Measurements from ENCODE around the gene RNF26.

The RNF26 gene

DNA sequence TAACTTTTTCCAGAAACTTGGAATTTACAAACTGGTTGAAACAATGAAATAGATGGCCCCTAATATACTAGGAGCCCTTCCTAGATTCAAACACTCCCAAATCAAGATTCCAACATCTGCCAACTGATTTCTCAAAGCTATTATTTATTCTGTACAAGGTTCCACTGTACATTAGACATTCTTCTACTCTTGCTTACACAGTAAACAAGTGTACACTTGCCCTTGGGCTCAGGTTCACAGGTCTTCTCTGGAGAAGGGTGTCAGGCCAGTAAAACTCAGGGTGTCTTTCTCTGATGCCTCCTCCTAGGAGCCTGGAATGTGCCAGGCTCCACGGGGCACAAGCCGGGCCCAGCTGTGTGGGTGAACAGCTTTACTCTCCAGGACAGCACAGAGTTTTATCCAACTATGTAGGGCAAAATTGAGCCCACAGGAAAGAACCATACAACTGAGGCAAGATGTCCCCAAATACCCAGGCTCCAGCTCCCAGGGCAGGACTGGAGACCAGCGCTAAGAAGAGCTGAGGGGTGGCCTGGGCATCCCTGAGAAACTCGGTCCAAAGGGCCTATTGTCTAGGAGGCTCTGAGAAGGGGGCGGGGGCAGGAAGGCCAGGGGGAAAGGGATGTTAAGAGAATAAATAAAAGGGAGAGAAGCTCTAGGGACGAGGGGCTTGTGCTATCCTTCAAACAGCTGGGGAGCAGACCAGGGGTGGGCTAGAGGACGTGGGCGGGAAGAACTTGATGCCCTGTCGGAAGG is 20.9 kb downstream of the RNF26 start:
- DNase-seq (ENCODE audit: low read depth), result no peak

DNA sequence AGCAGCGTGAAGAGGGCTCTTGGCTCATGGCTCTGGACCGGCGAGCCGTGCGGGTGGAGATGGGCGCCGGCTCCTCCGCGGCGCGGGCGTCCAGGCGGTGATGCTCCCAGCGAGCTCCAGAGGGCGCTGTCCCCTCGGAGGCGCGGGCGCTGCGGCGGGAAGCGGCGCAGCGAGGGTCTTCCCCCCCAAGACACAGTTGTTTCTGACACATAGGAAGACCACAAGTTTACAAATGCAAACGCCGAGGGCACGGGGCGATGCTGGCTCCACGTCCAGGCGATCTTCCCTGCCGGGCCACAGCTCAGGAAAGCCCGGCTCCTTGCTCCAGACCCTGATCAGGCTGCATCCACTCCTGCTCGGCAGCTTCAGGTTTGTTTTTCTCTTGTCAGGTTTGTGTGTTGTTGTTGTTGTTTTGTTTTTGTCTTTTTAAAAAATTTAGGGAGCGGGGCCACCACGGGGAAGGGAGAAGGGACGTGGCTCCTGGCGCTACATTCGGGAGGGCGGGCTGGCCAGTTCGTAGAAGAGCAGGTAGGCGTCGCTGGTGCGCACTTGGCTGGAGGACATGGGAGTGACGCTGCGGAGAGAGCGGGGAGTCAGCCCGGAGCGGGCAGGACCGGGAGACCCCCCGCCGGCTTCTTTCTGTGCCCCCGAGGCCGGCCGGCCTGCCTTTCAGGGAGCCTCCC is 22.2 kb downstream of the RNF26 start:
- DNase-seq (ENCODE audit: low read depth), result peak; percentile 56

DNA sequence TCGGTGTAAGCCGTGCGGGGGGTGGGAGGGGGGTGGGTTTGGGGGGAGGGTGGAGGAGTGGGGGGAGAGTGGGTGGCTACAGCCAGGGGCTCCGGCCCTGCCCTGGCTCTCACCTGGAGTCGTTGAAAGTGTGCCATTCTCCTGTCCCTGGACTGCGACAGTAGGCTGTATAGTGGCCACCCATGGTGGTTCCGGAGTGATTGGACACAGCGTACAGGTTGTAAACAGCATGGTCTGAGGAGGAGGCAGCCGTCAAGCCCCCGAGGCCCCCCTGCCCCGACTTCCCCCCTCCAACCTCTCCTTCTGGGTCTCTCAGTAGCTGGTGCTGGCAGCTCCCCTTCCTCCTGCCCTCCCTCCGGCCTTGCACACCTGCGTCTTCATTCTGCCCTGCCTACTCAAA is 22.7 kb downstream of the RNF26 start:
- no peak for DNase-seq (ENCODE audit: low read depth)

DNA sequence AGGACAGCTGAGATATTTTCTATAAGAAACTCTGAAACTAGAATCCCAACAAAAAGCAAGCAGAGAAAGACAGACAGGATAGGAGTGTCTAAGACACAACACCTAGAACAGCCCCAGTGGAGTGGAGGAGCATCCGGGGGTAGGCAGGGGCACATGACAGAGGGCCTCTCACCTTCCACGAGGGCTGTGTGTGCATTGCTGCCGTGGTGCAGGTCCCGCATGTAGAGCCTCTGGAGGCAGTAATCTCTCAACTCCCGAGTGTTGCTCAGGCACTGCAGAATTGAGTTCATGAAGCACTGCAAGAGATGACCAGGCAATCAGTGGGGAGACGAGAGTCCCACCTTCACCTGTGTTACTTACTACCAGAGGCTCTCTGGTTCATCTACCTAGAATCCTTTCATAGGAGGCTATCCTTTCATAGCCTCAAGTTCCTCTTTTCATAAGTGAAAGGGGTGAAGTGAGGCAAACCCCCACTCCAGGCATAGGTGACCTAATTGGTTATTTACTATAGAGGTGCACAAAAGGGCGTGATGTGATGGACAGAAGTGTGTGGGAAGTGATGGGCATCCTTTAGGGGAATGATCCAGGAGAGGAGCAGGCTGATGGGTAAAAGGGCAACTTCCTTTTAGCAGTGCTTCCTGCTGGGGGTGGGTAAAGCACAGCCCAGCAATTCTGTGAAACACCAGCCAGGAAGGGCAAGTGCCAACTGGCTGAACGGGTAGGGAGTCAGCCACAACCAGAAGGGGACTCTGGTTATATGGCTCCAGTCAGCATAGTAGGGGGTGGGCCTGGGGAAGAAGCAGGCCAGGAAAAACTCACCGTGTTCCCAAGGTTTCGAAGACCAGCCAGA is 25.3 kb downstream of the RNF26 start:
- DNase-seq (ENCODE audit: low read depth), result no peak

DNA sequence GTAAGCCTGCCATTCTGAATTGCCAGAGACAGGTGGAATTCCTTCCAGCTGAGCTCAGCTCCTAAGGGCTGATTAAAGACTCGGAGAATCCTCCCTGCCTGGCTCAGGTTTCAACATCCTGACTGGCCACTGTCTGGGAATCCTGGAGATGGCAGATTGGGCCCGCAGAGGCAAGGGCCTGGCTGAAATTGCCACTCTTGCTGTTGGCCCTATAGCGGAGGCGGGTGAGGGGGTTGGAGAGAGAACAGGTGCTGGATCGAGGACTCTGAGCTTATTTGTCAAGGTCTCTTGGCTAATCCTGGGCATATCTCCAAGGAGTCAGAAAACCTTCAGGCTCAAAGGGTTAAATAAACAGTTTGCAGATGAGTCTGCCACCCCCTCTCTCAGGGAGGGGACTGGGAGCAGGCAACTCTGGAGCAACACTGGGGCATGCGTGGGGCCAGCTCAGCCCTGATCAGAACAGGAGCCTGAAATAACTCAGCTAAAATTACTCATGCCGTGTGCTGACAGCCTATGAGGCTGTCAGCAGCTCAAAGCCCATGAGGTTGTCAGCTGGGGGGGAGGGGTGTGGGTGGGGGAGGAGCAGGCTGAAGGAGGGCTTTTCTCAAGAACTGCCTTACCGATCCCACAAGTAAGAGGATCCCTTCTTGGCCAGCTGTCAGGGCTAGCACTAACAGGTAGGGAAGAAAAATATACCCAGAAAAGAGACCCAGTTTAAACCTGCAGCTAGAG is 26.9 kb downstream of the RNF26 start:
- no peak for DNase-seq (ENCODE audit: low read depth)

DNA sequence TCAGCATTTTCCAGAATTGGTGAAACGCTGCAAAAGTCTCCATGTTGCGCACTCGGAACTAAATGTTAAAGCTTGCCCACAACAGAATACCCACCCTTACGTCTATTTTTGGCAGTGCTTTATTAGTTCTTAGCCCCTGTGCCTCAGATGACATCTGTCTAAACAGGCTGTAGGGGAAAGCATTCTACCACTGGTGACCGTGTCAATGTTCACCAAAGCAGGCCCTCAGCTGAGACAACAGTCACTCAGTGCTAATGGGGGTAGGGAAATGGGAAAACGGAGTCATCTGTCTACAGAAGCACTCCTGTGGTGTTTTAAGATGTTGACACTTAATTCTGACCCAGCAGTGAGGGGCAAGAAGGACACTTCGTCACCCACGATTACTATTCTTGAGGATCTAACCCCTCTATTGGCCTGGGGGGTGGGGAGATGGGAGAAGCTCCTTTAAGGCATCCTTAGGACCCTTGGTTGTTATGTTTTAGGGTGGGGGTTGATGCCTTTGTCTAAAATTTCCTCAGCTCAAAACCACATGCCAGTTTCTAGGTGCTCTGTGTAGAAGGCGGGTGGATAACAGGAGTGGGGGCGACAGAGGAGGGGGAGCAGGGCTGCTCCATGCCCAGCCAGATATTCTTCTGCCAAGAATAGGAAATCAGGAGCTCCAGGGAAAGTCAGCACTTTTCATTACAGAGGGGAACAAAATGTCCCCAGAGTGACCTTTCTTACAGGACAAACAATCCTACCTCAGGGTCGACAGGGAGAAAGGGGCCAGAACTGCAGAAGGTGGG is 27.8 kb downstream of the RNF26 start:
- no peak for DNase-seq (ENCODE audit: low read depth)

DNA sequence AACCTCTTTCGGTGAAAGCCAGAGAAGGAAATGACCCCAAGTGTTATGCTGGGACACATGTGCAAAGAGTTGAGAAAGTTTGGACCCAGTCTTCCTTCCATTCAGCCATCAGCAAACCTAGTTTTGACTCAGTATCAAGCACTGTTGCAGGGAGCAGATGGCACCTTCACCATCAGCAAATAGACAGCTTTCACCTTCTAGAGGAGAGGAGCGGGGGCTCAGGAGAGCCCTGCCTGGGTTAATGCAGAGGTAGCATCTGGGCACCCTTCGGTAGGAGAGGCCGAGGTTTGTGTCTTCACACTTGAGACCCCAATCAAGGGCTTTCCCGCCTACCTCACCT is 28.4 kb downstream of the RNF26 start:
- DNase-seq (ENCODE audit: low read depth), result no peak

DNA sequence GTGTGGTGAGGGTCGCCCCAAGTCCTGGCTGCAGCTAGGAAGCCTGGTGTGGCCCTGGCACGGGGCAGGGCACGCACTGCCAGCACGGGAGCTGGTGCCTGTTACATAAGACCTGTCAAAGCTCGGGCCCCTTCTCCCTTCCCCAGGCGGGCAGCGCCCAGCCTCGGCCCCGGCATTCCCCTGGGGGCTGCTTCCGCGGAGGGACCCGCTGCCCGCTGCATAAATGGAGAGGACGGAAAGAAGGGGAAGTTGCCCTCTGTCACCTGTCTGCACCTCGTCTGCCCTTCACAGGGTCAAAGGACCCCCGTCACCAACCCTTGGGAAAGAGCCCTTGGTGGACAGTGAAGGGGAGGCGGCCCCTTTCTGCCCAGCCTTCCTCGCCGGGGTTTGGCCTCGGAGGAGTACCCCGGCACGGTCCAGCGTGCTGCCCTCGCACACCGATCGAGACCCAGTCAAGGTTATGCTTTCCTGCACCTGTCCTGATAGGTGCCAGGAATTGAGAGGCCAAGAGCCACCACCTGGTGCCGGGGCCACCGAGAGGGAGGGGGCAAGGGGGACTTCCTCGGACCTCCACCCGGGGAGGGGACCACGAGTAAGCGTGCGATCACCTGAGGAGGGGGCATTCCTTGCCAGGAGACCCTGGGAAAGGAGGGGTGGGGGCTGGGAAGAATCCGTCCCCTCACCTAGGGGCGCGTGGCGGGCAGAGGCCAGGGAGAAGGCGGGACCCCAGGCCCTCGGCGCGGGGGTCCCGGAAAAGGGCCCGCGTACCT is 28.9 kb downstream of the RNF26 start:
- no peak for DNase-seq (ENCODE audit: low read depth)

DNA sequence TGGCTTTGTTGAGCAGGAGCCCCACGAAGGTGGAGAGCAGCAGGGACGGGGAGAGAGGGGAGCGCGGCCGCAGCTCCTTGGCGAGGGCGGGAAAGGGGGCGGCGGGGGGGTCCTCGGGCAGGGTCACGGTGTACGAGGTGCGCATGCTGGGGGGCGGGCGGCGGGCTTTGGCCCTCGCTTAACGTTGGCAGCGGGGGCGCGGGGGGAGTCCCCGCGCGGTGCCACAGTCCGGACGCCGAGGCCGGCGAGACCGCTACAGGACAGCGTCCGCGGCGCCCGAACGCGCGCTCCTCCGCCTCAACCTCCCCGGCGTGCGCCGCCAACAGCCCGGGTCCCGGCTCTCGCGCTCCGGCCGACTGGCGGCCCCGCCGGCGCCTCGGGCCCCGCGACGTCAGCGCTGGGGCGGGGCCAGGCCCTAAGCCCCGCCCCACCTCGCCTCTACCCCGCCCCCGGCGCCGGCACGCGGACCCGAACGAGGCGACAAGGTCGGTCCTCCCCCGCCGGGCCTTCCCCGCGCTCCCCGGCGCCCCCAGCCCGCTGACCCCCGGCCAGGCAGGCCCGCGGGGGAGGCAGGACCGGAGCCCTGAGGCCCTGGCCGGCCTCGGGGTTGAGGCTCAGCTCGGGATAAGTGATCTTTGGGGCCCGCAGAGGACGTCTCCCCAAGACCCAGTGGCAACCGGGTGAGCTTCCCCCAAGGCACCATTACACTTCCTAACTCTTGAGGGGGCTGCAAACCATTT is 29.7 kb downstream of the RNF26 start:
- peak; percentile 34 for DNase-seq (ENCODE audit: low read depth)

DNA sequence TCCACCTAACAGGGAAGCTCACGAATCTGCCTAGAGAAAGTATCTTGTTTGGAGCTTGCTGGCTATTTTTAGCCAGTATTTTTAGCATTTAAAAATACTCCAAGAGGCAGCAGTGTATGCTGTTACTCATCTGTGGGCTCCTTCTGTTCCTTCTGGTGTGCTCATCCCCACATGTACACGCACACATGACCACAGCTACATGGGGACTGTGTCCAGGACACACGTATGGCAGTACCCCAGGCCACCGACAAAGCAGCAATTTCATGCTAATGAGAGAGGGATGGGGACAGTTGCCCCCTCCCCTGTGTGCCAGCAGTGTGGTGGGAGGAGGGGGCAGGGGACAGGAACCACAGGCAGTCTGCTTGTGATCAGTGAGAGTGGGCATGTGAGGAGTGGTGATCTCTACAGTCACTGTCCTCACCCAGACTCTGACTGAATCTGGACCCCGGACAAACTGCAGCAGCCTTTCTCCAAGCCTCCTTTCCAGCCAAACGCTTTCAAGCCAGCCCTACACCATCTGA is 30.8 kb downstream of the RNF26 start:
- no peak for DNase-seq (ENCODE audit: low read depth)

DNA sequence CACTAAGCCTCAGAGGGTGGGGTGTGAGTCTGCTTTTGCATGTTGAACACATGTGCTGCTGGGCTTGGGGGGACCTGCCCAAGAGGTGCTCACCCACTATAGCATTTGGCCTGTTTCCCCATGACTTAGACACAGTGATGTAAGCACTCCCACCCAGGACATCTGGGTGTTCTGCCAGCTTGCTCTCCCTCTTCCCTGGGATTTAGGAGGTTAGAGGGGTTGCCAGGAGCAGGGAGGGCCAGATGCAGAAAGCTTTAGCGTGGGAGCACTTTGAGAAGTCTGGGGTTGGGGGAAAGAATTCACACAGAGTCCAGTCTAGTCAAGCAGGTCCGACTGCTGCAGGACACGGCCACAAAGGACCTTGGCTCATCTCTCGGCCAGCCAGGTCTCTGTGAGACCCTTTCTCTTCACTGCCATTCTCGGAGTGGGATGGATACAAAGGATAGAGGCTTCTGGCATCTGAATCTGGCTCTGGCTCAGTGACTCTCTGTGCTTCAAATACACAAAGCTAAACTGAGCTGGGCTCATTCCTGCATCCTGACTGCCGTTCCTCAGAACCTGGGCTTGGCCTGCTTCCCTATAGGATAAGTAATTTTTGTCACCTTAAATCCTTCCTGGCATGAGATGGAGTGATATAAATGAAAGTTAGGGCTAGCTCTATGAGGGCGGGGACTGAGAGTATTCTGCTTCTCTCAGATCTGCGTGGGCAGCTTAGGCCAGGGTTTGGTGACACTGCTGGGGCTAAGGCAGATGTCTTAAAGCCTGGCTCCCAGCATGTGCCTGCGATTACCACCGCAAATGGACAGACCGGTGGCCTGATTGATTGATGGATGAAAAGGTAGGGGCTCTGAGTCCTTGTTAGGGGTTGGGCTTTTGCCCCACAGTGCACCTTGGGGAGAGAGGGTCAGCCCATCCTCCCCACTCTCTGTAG is 32.6 kb downstream of the RNF26 start:
- DNase-seq (ENCODE audit: low read depth), result no peak

DNA sequence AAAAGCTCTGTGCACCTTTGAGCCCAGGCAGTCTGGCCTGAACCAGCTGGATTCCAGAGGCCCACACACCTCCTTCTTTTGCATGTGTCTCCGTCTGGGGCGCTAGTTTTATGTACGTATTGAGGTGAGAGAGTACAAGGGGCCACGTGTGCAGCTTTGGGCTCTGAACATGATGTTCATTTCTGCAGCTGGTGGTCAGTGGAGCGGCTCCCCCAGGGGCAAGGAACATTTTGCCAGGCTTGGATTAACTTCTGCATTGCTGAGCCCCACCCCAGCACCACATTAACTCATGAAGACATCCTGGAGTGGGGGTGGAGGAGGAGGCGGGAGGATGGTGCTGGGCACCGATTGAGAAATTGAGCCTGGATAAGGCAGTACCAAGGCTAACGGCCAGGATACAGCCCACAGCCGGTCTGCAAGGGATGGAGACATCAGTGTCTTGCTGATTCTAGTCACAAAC is 33.4 kb downstream of the RNF26 start:
- DNase-seq (ENCODE audit: low read depth), result no peak

DNA sequence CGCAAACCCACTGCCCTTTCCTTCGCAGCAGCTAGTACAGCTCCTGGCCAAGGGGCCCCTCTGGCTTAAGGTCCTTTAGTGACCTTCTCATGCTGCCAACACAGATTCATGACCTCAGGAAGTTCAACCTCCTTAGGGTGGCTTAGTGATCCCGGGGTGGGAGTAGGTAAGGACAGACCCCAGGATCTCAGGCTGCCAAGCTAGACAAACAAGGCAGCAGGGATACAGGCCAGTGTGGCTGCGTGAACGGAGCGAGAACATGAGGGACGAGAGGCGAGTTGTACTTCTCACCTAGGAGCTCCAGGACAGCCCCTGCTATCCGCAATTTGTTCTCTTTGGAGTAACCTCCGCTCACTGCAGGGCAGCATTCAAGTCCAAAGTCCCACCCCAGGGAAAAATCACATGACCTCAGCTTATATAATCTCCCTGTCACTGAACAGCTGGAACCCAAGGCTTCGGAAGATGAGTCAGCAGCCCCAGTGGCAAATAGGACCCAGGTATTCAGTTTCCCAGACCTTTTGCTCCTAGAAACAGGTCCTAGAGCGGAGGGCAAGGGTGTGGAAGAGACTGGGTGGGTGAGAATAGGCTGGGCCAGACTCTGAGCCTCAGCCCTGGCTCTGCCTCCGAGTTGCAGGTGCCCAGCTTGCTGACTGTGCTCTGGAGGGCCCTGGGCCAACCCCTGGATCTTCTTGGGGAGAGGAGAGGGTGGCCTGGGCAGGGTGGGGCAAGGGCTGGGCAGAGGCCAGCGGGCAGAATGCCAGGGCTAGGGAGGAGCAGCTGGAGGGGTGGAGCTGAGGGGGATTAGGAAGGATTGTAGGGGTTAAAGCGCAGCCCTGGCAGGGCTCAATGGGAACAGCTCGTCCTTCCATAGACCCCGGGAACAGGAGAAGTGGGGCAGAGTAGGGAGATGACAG is 34.1 kb downstream of the RNF26 start:
- no peak for DNase-seq (ENCODE audit: low read depth)

DNA sequence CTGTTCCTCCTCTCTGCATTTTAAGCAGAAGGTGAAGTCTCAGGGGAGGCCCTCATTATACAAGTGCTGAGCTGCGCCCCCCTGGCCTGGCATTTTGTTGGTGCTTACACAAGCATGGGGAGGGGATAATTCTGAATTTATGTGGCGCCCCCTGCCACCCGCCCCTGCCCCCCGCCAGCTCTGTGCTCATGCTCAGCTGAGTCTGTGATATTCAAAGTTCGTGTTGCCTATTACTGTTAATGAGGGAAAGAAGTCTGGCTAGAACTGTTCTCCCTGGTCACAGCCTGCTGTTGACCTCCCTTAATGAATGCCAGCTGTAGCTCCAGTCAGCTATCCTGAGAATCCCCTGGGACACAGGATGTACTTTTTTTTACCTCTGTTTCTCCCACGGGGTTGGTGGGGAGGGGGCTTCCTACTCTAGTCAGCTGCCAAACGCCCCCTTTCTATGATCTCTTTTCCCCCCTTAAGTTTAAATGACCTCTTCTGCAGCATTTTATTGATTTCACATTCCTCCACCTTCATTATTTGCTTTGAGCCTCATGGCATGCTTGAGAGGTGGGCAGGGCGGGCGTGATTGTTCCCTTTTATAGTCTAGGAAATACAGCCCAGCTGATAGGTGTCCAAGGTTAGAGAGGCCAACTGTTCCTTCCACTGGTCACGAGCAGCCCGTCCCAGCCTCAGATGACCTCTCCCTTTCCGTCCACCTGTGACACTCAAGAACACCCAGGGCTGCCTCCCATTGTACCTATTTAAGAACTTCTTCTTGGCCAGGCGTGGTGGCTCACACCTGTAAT is 35.0 kb downstream of the RNF26 start:
- DNase-seq (ENCODE audit: low read depth), result no peak

DNA sequence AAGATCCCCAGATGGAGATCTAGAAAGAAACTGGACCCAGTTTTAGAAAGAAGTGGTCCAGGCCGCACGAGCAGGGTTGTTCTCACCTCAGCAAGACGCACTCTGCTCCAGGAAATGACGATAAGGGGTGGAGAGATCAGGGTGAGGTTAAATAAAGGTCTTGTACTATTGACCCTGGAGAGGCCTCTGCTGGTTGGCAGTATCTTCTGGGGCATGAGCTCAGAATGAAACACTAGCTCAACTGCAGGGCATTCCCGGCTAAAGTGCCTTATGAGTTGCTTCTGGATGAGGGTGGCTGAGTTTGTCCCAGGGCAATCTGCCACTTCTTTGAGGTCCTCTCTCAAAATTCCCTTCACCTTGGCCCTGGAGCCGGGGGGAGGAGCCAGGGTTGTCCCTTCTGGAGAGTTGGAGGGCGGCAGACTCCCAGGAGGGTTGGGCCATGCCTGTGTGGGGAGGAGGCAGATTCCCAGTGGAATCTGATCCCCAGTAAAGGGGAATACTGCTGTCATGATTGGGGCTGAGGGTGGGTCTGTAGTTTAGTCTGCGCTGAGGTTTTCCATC is 36.2 kb downstream of the RNF26 start:
- no peak for DNase-seq (ENCODE audit: low read depth)

DNA sequence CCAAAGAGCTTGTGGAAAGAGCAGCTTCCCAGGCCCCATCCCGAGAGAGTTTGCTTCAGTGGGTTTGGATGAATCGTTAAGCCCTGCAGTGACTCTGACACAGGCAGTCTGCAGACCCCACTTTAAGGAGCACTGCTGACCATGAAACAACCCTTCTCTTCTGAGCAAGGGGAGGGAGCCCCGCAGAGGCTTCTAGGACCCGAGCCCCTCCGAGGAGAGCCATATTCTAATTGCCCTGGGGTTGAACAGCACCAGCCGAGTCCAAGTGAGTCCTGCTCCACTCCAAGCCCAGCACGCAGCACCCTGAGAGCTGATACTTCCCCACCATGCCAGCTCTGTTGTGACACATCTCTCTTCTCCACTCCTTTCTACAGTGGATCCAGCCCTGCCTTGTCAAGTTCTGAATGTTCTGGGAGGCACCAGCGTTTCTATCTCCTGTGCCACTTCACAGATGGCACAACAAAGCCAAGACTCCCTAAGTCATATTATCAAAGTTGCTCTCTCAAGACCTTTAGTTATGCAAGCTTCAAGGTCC is 36.8 kb downstream of the RNF26 start:
- DNase-seq (ENCODE audit: low read depth), result no peak

Measured in activated T-cell treated with anti-CD3 and anti-CD28 coated beads for 1 hour (primary cell).